Heart left ventricle (tissue), 16 donors: ENCODE results near the gene MBD1. TPM values are rescaled to one million over a fixed set of nuclear protein-coding genes. Genes with fewer than 3 reads are reported as not detected.

ENCODE experiments used
- ATAC-seq, 4 donors: fragments of 200-7000 bp; cut with Tn5 transposase; one replicate each; pipeline ENCODE4 v1.9.1; 2020 to 2022; ENCODE audit warnings: moderate library complexity in 4 of 4, mild to moderate bottlenecking in 3 of 4, moderate number of reproducible peaks in 1 of 4
- DNase-seq, 5 donors: peaks; one replicate each; pipeline ENCODE4 v3.0.0-alpha.2; 2020
- H3K27ac ChIP-seq, 12 donors: fragments of 200-600 bp; sonication (generic) in 4 of 12; one replicate each; pipeline versions ENCODE4 v1.5.0 to v1.8.0; 2016 to 2022; ENCODE audit warnings: mild to moderate bottlenecking in 2 of 12
- H3K27me3 ChIP-seq, 9 donors: fragments of 200-600 bp; sonication (generic) in 2 of 9; one replicate each; pipeline versions ENCODE4 v1.5.1 to v1.8.0; 2016 to 2022; ENCODE audit warnings: mild to moderate bottlenecking in 3 of 9
- H3K36me3 ChIP-seq, 9 donors: fragments of 200-600 bp; sonication (generic) in 2 of 9; one replicate each; pipeline versions ENCODE4 v1.5.0 to v1.8.0; 2018 to 2022; ENCODE audit warnings: mild to moderate bottlenecking in 2 of 9
- H3K4me1 ChIP-seq, 12 donors: fragments of 200-600 bp; sonication (generic) in 4 of 12; one replicate each; pipeline versions ENCODE4 v1.5.0 to v1.8.0; 2016 to 2022; ENCODE audit warnings: mild to moderate bottlenecking in 3 of 12
- H3K4me3 ChIP-seq, 12 donors: fragments of 200-600 bp; sonication (generic) in 4 of 12; one replicate each; pipeline versions ENCODE4 v1.5.0 to v1.8.0; 2017 to 2022; ENCODE audit warnings: mild to moderate bottlenecking in 9 of 12, moderate library complexity in 4 of 12
- H3K9me3 ChIP-seq, 12 donors: fragments of 200-600 bp; sonication (generic) in 4 of 12; one replicate each; pipeline versions ENCODE4 v1.5.0 to v1.8.0; 2016 to 2022; ENCODE audit warnings: mild to moderate bottlenecking in 1 of 12
- CTCF ChIP-seq, 12 donors: fragments of 200-600 bp; sonication (generic) in 4 of 12; IDR thresholded peaks; one replicate each; pipeline versions ENCODE4 v1.5.0 to v1.8.0; 2018 to 2022; ENCODE audit warnings: antibody characterized with exemption in 12 of 12, mild to moderate bottlenecking in 5 of 12
- POLR2A ChIP-seq, 2 donors: fragments of 450-650 bp; IDR thresholded peaks; one replicate each; pipeline ENCODE4 v1.6.1; 2017; ENCODE audit warnings: antibody characterized with exemption in 2 of 2, mild to moderate bottlenecking in 2 of 2, moderate library complexity in 2 of 2
- WGBS, 4 donors: extraction: QIAGEN DNeasy Blood & Tissue Kit in 2 of 4; methylation state at CpG; one replicate each; pipeline versions ENCODE4 v1.1.5 to v1.1.7; 2013 to 2018; 5-methylcytosine and 5-hydroxymethylcytosine counted together
- intact Hi-C, 10 donors: fragments of 100-400 bp; cut with DNase I; formaldehyde crosslinking; loops; one replicate each; pipeline versions ENCODE4 v1.11.1 to v1.14.2; 2022
- polyA plus RNA-seq, 2 donors: library from polyadenylated mRNA; stranded (reverse); fragments of 200-250 nt; gene quantifications; one replicate each; pipeline ENCODE4 v1.2.3, GENCODE V29; 2013
- total RNA-seq, 9 donors: library from RNA; depleted of rRNA in 2 of 9; stranded (reverse); fragments of >200 nt in 2 of 9; fragmentation: NEBNext Ultra II Directional in 3 of 9; extraction: Animal tissue kit (Norgen Biotek cat#: 25700) in 3 of 9; gene quantifications; one replicate each; pipeline versions ENCODE4 v1.1.0 to v1.2.4, GENCODE V29; 2016 to 2023
- donor health status: ischemic (EF 13 %, LVEDD 7.1; RV severe dilation, severe dysfunction).
- donor health status: healthy with polysubstance abuse.
- donor health status: DM: no; HTN: yes; CAD: no.
- donor health status: DM: no; HTN: no; CAD: no.
- donor health status: ischemic (EF 25% LVEDD 6.9; RV normal size, moderate dysfunction).
- donor health status: ischemic (EF 25% LVEDD 5.7; RV mildly dilated, moderate dysfunction).
- donor health status: healthy.
- donor health status: DM: yes; HTN: yes; CAD: no.
- donor health status: ischemic (EF 35%, LVEDD 5.7; RV mildly dilated, moderate dysfunction).
- donor health status: nonischemic (EF 11% LVEDD 7.7; RV severe dilation, severe dysfunction).
- donor health status: DM: yes; HTN: yes; CAD: no.
- donor health status: PGD.
- donor health status: ischemic (EF 29% LVEDD 5.4; RV normal size, mild dysfunction).
- donor health status: nonischemic (EF 23%, LVEDD 6.1; RV moderate dilation, normal function).

Gene MBD1
- total and polyA plus RNA-seq, 11 donors = 22.4 to 87.7 (median 51.4) TPM

DNA sequence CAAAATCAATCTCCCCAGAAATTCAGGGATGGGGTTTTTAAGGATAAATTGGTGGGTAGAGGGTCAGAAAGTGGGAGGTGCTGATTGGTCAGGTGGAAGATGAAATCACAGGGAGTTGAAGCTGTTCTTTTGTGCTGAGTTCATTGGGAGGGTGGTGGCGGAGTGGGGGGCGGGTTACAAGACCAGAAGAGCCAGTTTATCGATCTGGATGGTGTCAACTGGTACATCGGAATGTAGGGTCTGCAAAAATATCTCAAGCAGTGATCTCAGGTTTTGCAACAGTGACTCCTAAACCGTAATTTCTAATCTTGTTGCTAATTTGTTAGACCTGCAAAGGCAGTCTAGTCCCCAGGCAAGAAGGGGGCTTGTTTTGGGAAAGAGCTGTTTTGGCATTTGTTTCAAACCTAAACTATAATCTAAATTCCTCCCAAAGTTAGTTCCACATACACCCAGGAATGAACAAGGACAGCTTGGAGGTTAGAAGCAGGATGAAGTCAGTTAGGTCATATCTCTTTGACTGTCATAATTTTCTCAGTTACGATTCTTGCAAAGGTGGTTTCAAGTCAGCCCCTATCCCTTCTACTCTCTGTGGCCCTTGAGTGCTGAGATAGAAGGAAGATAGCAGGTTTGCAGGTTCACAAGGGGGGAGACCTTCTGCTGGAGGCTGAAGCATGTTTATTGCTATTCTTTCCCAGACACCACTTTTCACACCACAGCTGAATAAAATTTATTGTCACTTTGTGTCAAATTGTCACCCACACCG lies 18.5 kb upstream of the MBD1 start:
- Histone ChIP-seq H3K4me1 (peaks cover 0 to 14% (median 5%) of the 10 kb centered on the region in 12 donors), H3K27ac (no peak overlapping the region), H3K36me3 (no peaks in the 10 kb centered on the region), H3K9me3 (peaks cover 0 to under 1% (median 0%) of the 10 kb centered on the region in 12 donors), H3K27me3 (peaks cover 3 to 59% (median 10%) of the 10 kb centered on the region in 9 donors), H3K4me3 (no peak overlapping the region)
- WGBS, 4 donors = 72 to 78% (median 76%) methylated on average over 7 of the region's 7 CpGs
- intact Hi-C loops = loop anchor here in 2 of 10 donors (5.0 to 10.0 kb wide), 2 partner anchors 62 to 75 kb away; partner anchors contain the start of gene SKA1 (in 1 of the 2)
- TF ChIP-seq POLR2A (IDR thresholded peaks at IDR 0.05) = no peak
- no peak for TF ChIP-seq CTCF (IDR thresholded peaks at IDR 0.05)
- ATAC-seq (no peak), DNase-seq (no peak)

- H3K4me3 ChIP-seq = peak overlapping the region; percentile 8 to 67 (median 48)
- 21 to 69% (median 25%) methylated on average over 9 to 49 of the region's 49 CpGs for WGBS, 4 donors
- H3K36me3 ChIP-seq = no peaks in the 10 kb centered on the region
- H3K4me1 ChIP-seq = peaks cover 0 to 14% (median 5%) of the 10 kb centered on the region in 12 donors
- H3K27ac ChIP-seq = no peak overlapping the region
- intact Hi-C loops = loop anchor here in 1 of 10 donors (10.0 kb wide), 1 partner anchor 76 kb away; the partner anchor contains the start of gene SKA1
- TF ChIP-seq POLR2A (IDR thresholded peaks at IDR 0.05) = no peak
- TF ChIP-seq CTCF (IDR thresholded peaks at IDR 0.05) = no peak
- peaks cover 3 to 49% (median 8%) of the 10 kb centered on the region in 9 donors for H3K27me3 ChIP-seq
- DNase-seq = peak in 1 of 5 donors; percentile 67
- peak in 2 of 4 donors; percentile 10 to 23 for ATAC-seq
- no peaks in the 10 kb centered on the region for H3K9me3 ChIP-seq
Measured at GRCh38 chr18:50298443-50299284, 17.3 kb upstream of the MBD1 start.

DNA sequence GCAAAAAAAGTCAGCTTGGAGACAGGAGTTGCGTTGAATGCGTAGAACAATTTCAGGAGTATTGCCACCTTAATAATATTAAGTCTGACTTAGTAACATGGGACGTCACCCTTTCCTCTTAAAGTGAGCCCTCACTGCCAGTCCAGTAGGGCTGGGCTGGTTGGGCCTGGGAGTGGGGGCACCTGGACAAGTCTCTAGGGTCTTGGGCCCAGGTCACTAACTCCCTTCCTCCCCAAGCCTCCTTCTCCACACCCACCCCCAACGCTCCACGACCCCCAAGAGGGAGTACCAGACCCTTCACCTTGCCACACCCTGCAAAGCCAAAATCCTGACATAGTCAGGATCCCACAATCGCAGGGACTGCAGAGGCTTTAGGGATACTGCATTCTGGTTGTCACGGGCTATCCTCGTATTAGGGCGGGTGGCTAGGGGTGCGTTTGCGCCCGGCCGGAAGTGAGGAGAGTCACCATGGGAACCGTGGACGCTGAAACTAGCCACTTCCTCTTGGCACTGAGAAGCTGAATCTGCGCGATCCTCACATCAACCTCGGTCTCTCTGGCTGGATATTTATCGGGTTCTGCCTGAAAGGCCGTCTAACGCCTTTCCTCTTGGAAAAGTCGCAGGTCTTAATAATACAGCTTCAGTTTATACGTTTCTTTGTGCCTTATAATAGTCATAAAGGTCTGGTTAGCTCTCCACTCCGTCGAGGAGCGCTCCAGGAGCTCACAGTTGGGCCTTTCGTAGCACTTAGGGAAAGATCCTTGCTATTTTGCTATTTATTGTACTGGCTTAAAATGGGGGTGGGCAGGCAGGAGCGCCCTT lies 16.5 kb upstream of the MBD1 start:
- TF ChIP-seq POLR2A (IDR thresholded peaks at IDR 0.05) (no peak), CTCF (IDR thresholded peaks at IDR 0.05) (no peak)
- WGBS, 4 donors = 10 to 18% (median 12%) methylated on average over 15 to 28 of the region's 28 CpGs
- Histone ChIP-seq H3K4me3 (peak overlapping the region; percentile 8 to 67 (median 48)), H3K4me1 (peaks cover 0 to 14% (median 5%) of the 10 kb centered on the region in 12 donors), H3K9me3 (no peaks in the 10 kb centered on the region), H3K27me3 (peaks cover 3 to 42% (median 8%) of the 10 kb centered on the region in 9 donors), H3K27ac (no peak overlapping the region), H3K36me3 (no peaks in the 10 kb centered on the region)
- DNase-seq (peak; percentile 77 to 89 (median 84)), ATAC-seq (peak; percentile 58 to 98 (median 96))
- intact Hi-C loops = loop anchor here in 1 of 10 donors (10.0 kb wide), 1 partner anchor 77 kb away; the partner anchor contains the start of gene SKA1
